Smooth muscle cell of trachea (primary cell): ENCODE data around the gene DENND1A. TPM values are rescaled to one million over a fixed set of nuclear protein-coding genes. Genes with fewer than 3 reads are reported as not detected.

Source experiments
- total RNA-seq: library from RNA; depleted of rRNA; stranded (reverse); fragments of >200 nt; gene quantifications from 2 replicates; pipeline ENCODE4 v1.2.1, GENCODE V29; 2014

DENND1A gene
- 13.2 and 13.4 TPM in 2 replicates for total RNA-seq

GRCh38 chr9:123929870-123930831, at the start of gene DENND1A:
Gene DENND1A (minus strand): TSS chr9:123930126. CDS start chr9:123929905, 221 bp downstream.

GRCh38 chr9:123355761-123356431, 574.0 kb downstream of the DENND1A start, which contains the start of gene CRB2:
Gene CRB2 (plus strand): TSS chr9:123356197. CDS start chr9:123356261, 64 bp downstream.

Other genes starting within 250 kb of the DENND1A start
- gene LHX2, start 81.6 kb upstream of the DENND1A start, total RNA-seq = not detected in 2 replicates